ENCODE results near the gene NTN4.
"Not testable (repeated sequence)": the region's sequence is repeated elsewhere in the genome, so short reads cannot be mapped to it uniquely, and the experiment has no call there.

Gene NTN4

GRCh38 chr12:95746062-95746461 is 44.5 kb downstream of the NTN4 start:
- not testable (repeated sequence) for DNase-seq

GRCh38 chr12:95742586-95742985 is 48.0 kb downstream of the NTN4 start:
- no peak for DNase-seq

DNA sequence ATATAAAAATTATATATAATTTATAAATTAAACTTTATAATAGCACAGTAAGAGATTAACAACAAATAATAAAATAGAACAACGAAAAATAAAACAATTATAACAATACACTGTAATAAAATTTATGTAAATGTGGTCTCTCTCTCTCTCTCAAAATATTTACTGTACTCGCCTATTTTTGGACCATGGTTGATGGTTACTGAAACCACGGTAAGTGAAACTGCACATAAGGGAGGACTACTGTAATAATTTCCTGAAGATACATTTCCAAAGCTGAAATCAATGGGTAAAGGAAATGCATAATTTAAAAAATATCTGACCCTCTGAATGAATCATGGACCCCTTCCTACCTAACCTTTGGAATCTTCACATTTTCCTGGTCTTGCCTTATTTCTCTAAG is 48.9 kb downstream of the NTN4 start:
- DNase-seq: no peak

GRCh38 chr12:95740751-95741150 is 49.8 kb downstream of the NTN4 start:
- no peak for DNase-seq

DNA sequence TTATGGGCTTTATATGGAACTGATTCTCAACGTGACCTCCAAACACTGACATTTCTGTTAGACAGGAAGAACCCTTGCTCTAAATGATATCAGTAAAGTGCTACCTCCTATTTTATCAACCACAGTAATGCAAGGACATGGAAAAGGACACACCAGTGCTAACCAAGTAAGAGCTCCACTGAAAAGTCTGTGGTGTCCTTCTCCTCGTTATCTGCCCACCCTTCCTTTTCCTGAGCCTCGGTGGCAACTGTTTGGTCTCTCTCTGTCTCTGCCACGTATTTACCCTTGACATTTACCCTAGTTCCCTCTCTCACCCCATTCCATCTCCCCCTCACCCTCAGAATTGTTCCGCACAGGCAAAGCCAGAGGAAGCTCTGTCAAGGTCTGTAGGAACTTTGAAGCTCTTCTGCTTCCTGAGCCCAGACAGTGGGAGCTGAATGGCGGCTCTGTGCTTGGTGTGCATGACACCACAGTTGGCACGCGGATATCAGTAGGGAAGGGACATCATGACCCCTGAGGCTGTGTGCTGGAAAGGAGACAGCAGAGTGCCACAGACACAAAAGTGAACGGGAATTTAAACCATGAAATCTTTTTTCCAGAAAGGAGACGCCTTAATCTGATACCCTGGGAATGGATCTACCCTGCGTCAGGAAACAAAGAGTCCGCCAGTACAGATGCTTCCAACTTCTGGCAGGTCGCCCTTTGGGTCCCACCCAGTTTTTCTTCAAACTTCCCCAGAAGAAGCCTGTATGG is 50.8 kb downstream of the NTN4 start:
- DNase-seq: no peak

DNA sequence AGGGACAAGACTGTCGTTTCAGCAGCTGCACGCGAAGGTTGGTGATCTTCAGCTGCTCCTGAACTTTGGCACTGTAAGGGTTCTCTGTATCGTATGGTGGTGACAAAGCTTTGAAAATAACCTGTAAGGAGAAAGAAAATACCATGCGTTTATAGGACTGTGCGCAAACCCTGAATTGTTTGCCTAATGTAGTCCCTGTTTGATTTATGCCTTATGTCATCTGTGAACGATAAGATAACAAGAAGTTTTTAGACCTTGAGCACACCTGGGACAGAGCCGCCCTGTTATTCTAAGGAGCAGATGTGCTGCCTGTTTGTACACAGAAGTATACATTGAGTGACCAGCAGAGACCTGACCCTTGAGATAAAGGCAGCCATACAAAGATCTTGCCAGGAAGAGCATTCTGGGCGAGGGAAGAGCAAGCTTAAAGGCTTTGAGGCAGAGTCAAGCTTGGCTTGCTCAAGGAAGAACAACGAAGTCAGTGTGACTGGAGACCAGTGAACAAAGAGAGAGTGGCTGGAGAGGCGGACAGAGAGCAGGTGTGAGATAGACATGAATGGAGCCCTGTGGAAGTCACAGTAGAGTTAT is 52.4 kb downstream of the NTN4 start:
- no peak for DNase-seq

GRCh38 chr12:95736631-95737030 is 53.9 kb downstream of the NTN4 start:
- no peak for DNase-seq

- not testable (repeated sequence) for DNase-seq
Measured at GRCh38 chr12:95735728-95736127, 54.8 kb downstream of the NTN4 start.

DNA sequence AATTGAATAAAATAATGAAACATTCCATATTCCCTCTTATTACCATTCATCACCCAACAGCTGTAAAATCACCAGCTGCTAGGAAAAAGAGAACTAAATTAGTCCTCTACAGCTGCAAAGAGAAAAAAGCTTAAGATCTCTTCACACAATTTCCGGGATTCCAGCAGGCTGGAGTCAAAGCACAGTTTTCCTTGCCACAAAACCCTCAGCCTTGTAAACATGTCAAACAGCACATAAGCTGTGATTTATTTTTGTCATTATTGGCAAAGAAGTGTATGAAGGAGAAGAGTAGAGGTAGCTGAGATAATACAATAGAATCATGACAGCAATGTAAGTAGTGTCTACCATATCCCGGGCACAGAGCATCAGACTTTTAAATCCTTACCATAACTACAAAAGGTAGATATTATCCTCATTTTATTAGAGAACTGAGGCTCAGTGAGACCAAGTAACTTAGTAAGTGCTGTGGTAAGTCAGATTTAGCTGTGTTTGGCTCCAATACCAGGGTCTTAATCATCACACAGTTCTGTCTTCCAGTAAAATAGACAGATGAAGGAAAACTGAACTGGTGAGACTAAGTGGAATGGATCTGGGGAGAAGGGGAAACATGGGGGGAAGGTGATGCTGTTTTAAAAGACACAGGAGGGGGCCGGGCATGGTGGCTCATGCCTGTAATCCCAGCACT is 57.3 kb downstream of the NTN4 start:
- no peak for DNase-seq

DNA sequence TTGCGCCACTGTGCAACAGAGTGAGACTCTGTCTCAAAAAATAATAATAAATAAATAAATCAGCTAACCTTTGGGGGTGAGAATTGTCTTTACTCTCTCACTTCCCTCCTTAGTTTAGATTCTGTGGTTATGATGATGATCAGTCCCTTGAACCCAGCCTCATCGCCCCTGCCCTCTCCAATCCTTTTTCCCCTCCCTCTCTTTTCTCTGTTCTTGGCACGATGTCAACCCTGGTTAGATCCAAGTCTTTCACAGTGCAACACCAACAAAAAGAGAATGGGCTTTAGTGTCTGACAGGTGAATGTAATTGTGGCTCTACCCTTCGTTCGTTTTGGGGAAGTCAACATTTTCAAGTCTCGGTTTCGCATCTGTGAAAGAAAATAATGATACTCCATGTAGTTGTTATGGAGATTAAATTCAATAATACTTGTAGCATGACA is 59.0 kb downstream of the NTN4 start:
- no peak for DNase-seq

GRCh38 chr12:95730457-95730856 is 60.1 kb downstream of the NTN4 start:
- DNase-seq: no peak

DNA sequence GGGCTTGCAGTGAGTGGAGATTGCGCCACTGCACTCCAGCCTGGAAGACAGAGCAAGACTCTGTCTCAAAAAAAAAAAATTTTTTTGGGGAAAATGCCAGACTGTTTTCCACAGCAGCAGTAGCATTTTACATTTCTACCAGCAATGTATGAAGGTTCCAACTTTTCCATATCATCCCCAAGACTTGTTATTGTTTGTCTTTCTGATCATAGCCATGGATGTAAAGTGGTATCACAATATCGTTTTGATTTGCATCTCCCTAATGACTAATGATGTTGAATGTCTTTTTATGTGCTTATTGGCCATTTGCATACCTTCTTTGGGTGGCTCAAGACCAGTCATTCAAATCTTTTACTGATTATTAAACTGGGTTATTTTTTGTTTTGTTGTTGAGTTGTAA is 63.7 kb downstream of the NTN4 start:
- no peak for DNase-seq

GRCh38 chr12:95724767-95725166 is 65.8 kb downstream of the NTN4 start:
- DNase-seq: no peak

DNA sequence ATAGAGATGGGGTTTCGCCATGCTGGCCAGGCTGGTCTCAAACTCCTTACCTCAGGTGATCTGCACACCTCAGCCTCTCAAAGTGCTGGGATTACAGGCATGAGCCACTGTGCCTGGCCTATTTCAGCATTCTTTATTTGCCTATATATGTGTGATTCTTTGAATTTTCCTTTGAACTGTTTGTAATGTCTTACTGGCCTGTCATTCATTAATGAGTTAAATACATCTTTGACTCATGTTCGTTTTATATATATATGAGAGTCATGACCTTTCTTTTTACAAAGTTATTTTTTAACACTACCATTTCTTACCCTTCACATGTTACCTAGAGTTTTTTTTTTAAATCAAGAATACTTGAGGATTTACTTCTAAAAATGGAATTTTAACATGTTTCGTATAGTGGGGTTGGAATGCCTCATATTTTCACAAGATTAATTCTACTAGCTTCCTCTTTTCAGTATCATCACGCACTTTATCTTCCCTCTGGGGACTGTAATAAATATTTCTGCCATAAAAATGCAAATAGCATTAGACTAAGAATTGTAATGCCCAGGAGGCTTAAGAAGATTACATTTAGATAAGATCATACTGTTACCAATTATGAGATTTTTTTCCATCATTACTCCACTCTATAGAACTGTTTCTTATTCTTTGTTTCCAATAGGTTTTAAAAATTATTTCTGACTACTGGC is 66.7 kb downstream of the NTN4 start:
- no peak for DNase-seq

GRCh38 chr12:95721320-95721719 is 69.2 kb downstream of the NTN4 start:
- DNase-seq: no peak

DNA sequence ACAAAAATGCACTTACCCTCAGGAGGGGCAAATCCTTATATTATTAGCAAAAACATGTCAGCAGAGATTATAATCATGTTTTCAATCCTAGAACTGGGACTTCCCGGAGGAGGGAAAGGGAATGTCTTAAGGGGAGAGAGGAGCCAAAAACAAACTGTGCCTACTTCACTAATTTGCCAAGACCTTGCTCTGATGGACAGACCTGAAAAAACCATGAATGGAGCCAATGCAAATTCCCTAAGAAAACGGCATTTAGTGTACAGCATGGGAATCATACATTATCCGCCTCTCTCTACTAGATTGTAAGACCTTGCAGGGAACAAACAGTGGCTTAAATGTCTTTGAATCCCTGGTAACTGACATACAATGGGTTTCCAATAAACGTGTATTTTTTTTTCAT is 70.4 kb downstream of the NTN4 start:
- DNase-seq: no peak

- DNase-seq: no peak
Measured at GRCh38 chr12:95718772-95719171, 71.8 kb downstream of the NTN4 start.

DNA sequence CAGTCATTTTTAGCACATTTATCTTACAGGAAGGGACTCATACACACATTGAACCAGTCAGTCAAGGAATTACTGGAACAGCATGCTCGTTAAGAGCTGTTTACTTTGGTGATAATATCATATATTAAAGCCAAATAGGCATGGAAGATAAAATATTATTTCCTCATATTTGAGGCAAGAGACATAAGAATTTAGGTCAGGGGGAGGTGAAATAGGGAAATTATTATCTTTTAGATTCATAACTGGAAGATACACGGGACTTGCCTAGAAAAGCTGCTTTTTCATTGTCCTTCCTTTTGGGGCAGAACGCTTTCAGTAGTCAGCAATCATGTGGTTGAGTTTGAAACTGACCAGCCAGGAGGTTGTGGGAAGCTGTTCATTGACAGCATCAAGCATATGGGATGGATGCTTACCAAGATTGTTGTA is 72.5 kb downstream of the NTN4 start:
- no peak for DNase-seq

- no peak for DNase-seq
Measured at GRCh38 chr12:95717316-95717928, 73.1 kb downstream of the NTN4 start.

- no peak for DNase-seq
Measured at GRCh38 chr12:95715177-95715576, 75.4 kb downstream of the NTN4 start.

GRCh38 chr12:95712269-95712668 is 78.3 kb downstream of the NTN4 start:
- no peak for DNase-seq

DNA sequence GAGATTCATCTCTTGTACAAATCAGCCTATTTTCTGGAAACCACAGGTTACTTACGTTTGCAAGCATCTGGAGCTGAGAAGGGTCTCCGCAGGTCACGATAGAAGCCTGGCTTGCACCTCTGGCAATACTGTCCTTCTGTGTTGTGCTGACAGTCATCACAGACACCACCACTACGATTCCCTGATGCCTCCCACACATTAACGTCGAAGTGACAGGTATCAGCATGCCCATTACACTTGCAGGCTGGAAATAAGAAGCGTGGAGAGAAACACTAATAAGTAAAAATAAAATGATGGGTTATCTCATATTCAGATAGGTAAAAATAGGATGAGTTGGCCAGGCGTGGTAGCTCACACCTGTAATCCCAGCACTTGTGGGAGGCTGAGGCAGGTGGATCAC is 80.2 kb downstream of the NTN4 start:
- no peak for DNase-seq

DNA sequence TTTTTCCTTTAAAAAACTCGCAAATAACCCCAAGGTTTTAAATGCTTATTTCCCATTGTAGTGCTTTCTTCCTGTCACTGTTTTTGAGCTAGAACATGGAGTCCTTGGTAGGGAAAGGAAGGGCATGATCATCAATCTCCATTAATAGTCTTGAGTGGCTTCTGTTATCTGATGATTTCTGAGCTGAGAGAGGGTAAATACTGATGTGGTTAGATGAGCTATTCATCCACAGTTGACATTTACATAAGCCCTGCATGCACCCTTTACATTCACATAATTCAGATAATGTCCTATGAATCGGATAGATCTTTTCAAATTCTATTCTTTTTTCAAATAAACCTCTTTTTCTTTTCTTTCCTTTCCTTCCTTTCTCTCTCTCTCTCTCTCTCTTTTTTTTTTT is 81.4 kb downstream of the NTN4 start:
- DNase-seq: no peak

All from DMS 273 treated with DMSO at 0.1 percent for 48 hours (cell line).